Endothelial cell of umbilical vein (primary cell): ENCODE data around the gene MCC. TPM values are rescaled to one million over a fixed set of nuclear protein-coding genes. Genes with fewer than 3 reads are reported as not detected.

Source experiments
- BruUV-seq: library from RNA; stranded (reverse); fragments of 400-500 nt; replicated peaks from 2 replicates; lab custom pipeline; 2021; lab: Mats Ljungman, UMichigan
- CTCF ChIA-PET: fragments of 300-600, 350-600 bp; sonication (Branson Sonifier 250); formaldehyde crosslinking; loops from one replicate; lab custom pipeline; 2021; ENCODE audit warnings: antibody characterized with exemption, inconsistent platforms; lab: Charles Lee
- POLR2A ChIA-PET: fragments of 300-600, 350-600 bp; sonication (Branson Sonifier 250); formaldehyde crosslinking; loops from one replicate; lab custom pipeline; 2021; ENCODE audit warnings: antibody characterized with exemption, inconsistent platforms; lab: Charles Lee
- DNase-seq: peaks from one replicate; pipeline ENCODE4 v3.0.0-alpha.2; 2011; ENCODE audit warnings: low read depth, low spot score
- FAIRE-seq: peaks from 2 replicates; lab custom pipeline; 2011; peaks lifted over from hg19 to GRCh38; lab: Jason Lieb, UNC
- H2AFZ ChIP-seq: 2 replicates; pipeline ENCODE4 v1.6.0; 2012; ENCODE audit warnings: low read depth, low read length, control low read depth, inconsistent platforms
- H3K27ac ChIP-seq: 2 replicates; pipeline ENCODE4 v1.5.1; 2011; ENCODE audit warnings: low read depth, mild to moderate bottlenecking, control low read depth, low read length, moderate library complexity; ENCODE audit not compliant: insufficient read depth
- H3K27me3 ChIP-seq, 2 experiments: 2 replicates each; pipeline versions ENCODE4 v1.6.0 to v1.6.1; 2011; ENCODE audit warnings: low read length in 2 of 2, mixed read lengths in 1 of 2; ENCODE audit not compliant: control insufficient read depth in 2 of 2, insufficient read depth in 2 of 2
- H3K36me3 ChIP-seq, 2 experiments: 2 replicates in 1 of 2; 3 replicates in 1 of 2; pipeline ENCODE4 v1.5.1; 2011; ENCODE audit warnings: low read length in 2 of 2, mild to moderate bottlenecking in 1 of 2, moderate library complexity in 1 of 2; ENCODE audit not compliant: control insufficient read depth in 2 of 2, insufficient read depth in 2 of 2; ENCODE audit errors: extremely low read depth in 1 of 2
- H3K4me1 ChIP-seq: 3 replicates; pipeline ENCODE4 v1.5.1; 2011; ENCODE audit warnings: mild to moderate bottlenecking, low read length; ENCODE audit not compliant: control insufficient read depth, insufficient read depth; ENCODE audit errors: extremely low read depth
- H3K4me2 ChIP-seq: 2 replicates; pipeline ENCODE4 v1.6.1; 2011; ENCODE audit warnings: low read length, control low read depth, mixed read lengths; ENCODE audit not compliant: insufficient read depth
- H3K4me3 ChIP-seq, 3 experiments: fragments of 200-600 bp in 1 of 3; sonication (generic), shearing (Covaris generic) in 1 of 3; replicated peaks in 1 of 3; 2 replicates each; pipeline ENCODE4 v1.5.1; 2011 to 2016; ENCODE audit warnings: control low read depth in 3 of 3, low read length in 3 of 3, mild to moderate bottlenecking in 2 of 3, inconsistent platforms in 1 of 3, low read depth in 1 of 3, moderate library complexity in 1 of 3; ENCODE audit not compliant: insufficient read depth in 1 of 3
- H3K79me2 ChIP-seq: 2 replicates; pipeline ENCODE4 v1.6.0; 2012; ENCODE audit warnings: low read length, inconsistent platforms; ENCODE audit not compliant: control insufficient read depth, insufficient read depth
- H3K9ac ChIP-seq: replicated peaks from 2 replicates; pipeline ENCODE3; 2011; ENCODE audit warnings: low read length, control low read depth; ENCODE audit not compliant: insufficient read depth; ENCODE audit errors: extremely low read depth
- H3K9me1 ChIP-seq: replicated peaks from 3 replicates; pipeline ENCODE4 v1.6.0; 2011; ENCODE audit warnings: mild to moderate bottlenecking, low read length; ENCODE audit not compliant: control insufficient read depth, insufficient read depth; ENCODE audit errors: extremely low read depth
- H3K9me3 ChIP-seq: replicated peaks from 2 replicates; pipeline ENCODE4 v1.5.1; 2012; ENCODE audit warnings: low read length, inconsistent platforms; ENCODE audit not compliant: control insufficient read depth, insufficient read depth
- H4K20me1 ChIP-seq: replicated peaks from 2 replicates; pipeline ENCODE3; 2011; ENCODE audit warnings: mild to moderate bottlenecking, low read length; ENCODE audit not compliant: control insufficient read depth, insufficient read depth; ENCODE audit errors: extremely low read depth
- CTCF ChIP-seq, 2 donors: IDR thresholded peaks; 1 replicate in 1 of 2; 2 replicates in 1 of 2; pipeline ENCODE4 v1.5.1; 2011; ENCODE audit warnings: low read length in 2 of 2, mild to moderate bottlenecking in 2 of 2, moderate library complexity in 2 of 2, control low read depth in 1 of 2, inconsistent platforms in 1 of 2, low read depth in 1 of 2; ENCODE audit not compliant: insufficient read depth in 1 of 2; ENCODE audit errors: extremely low read depth in 1 of 2
- EZH2 ChIP-seq: IDR thresholded peaks from 2 replicates; pipeline ENCODE4 v1.6.1; 2012; ENCODE audit warnings: borderline replicate concordance, low read depth, mild to moderate bottlenecking, moderate library complexity, low read length, inconsistent platforms; ENCODE audit not compliant: severe bottlenecking
- FOS ChIP-seq: IDR thresholded peaks from 2 replicates; pipeline ENCODE4 v1.6.1; 2011; ENCODE audit warnings: mild to moderate bottlenecking, low read length, moderate library complexity, borderline replicate concordance; ENCODE audit not compliant: insufficient read depth
- GATA2 ChIP-seq: IDR thresholded peaks from 2 replicates; pipeline ENCODE4 v1.7.0; 2011; ENCODE audit warnings: low read depth, mild to moderate bottlenecking, moderate library complexity, mixed read lengths, low read length; ENCODE audit not compliant: insufficient read length, insufficient read depth
- JUN ChIP-seq: IDR thresholded peaks from 2 replicates; pipeline ENCODE4 v1.6.1; 2011; ENCODE audit warnings: borderline replicate concordance, low read depth; ENCODE audit not compliant: insufficient read length, insufficient read depth
- MAX ChIP-seq: IDR thresholded peaks from 2 replicates; pipeline ENCODE4 v1.6.1; 2011; ENCODE audit not compliant: insufficient read depth, insufficient read length
- MYC ChIP-seq: IDR thresholded peaks from one replicate; pipeline ENCODE4 v1.6.1; 2011; ENCODE audit warnings: mild to moderate bottlenecking, low read depth, low read length
- POLR2A ChIP-seq: IDR thresholded peaks from 2 replicates; pipeline ENCODE4 v1.6.1; 2012; ENCODE audit warnings: low read depth, mild to moderate bottlenecking, control low read depth, low read length
- POLR2AphosphoS5 ChIP-seq: IDR thresholded peaks from 2 replicates; pipeline ENCODE4 v1.6.1; 2012; ENCODE audit warnings: low read depth, mild to moderate bottlenecking, control low read depth, low read length, moderate library complexity; ENCODE audit not compliant: insufficient read depth
- dilution Hi-C: fragments of 300-500 bp; cut with MboI; formaldehyde crosslinking; loops from one replicate; pipeline ENCODE4 v1.15.0; 2019; ENCODE audit warnings: low sequenced_read_pairs; ENCODE audit not compliant: extremely low pct_ligation_motif_present
- intact Hi-C: fragments of 100-400 bp; cut with micrococcal nuclease; formaldehyde crosslinking; loops from one replicate; pipeline ENCODE4 v1.10.0; 2022
- polyA plus RNA-seq, 4 experiments: library from polyadenylated mRNA; depleted of rRNA in 3 of 4; stranded (reverse) in 3 of 4; unstranded in 1 of 4; fragments of >200 nt; gene quantifications; 2 replicates each; pipeline versions ENCODE4 v1.2.1 to v1.2.3, GENCODE V29; 2011 to 2012; ENCODE audit warnings: missing spikeins in 1 of 4
- total RNA-seq: library from RNA; stranded (reverse); gene quantifications from 2 replicates; pipeline ENCODE4 v1.2.3, GENCODE V29; 2021

The MCC gene
- total and polyA plus RNA-seq, 2 donors (not counting 3 experiments of a cell fraction or from before 2014, with no cell fraction given), result 6.9 to 27.5 TPM

- TF ChIP-seq FOS, result peak; percentile 67
- peak; percentile 16 for TF ChIP-seq POLR2A
- no peak for TF ChIP-seq POLR2AphosphoS5
- Histone ChIP-seq H3K4me1 (peaks cover 51% of the 10 kb centered on the region), H3K4me2 (no peak overlapping the region), H4K20me1 (no peaks in the 10 kb centered on the region), H3K27ac (no peak overlapping the region), H3K36me3 (peaks cover 3 to 8% of the 10 kb centered on the region in 2 experiments), H3K27me3 (no peaks in the 10 kb centered on the region), H3K9me1 (no peaks in the 10 kb centered on the region), H3K9ac (no peak overlapping the region), H3K79me2 (peaks cover 8% of the 10 kb centered on the region), H3K4me3 (no peak overlapping the region), H3K9me3 (no peaks in the 10 kb centered on the region), H2AFZ (no peak overlapping the region)
- intact Hi-C loops (no loop called here), dilution Hi-C loops (no loop called here)
- BruUV-seq, result no TSS peak
- ChIA-PET POLR2A (no interaction called here), CTCF (interaction anchor here (1.1 to 2.5 kb wide), 3 partner anchors 12 to 22 kb away, joined by 3 to 7 read pairs (median 4); no protein-coding TSS in a partner anchor)
- FAIRE-seq (peak; percentile 31), DNase-seq (peak; percentile 31)
Observed at GRCh38 chr5:113017881-113018635, 470.2 kb downstream of the MCC start.

- H3K36me3 ChIP-seq, result peaks cover 4 to 10% of the 10 kb centered on the region in 2 experiments
- no peaks in the 10 kb centered on the region for H3K9me1 ChIP-seq
- dilution Hi-C loops, result no loop called here
- H3K9me3 ChIP-seq, result no peaks in the 10 kb centered on the region
- TF ChIP-seq GATA2 (no peak), MAX (no peak), EZH2 (no peak), POLR2A (no peak), MYC (no peak), POLR2AphosphoS5 (no peak), CTCF (IDR thresholded peaks at IDR 0.05; ENCODE audit: extremely low read depth in 1 of 2, insufficient read depth in 1 of 2, low read depth in 1 of 2, low read length in 2 of 2) (no peak), JUN (no peak), FOS (no peak)
- no peak overlapping the region for H2AFZ ChIP-seq
- intact Hi-C loops, result loop anchor here (2.0 kb wide), 1 partner anchor 15 kb away; no protein-coding TSS in a partner anchor
- DNase-seq (no peak), FAIRE-seq (no peak)
- no peak overlapping the region for H3K27ac ChIP-seq
- H3K79me2 ChIP-seq, result no peaks in the 10 kb centered on the region
- no peak overlapping the region for H3K9ac ChIP-seq
- no TSS peak for BruUV-seq
- H3K4me2 ChIP-seq, result no peak overlapping the region
- CTCF ChIA-PET, result interaction anchor here (1.1 to 2.4 kb wide), 3 partner anchors 9 to 15 kb away, joined by 3 to 15 read pairs (median 4); no protein-coding TSS in a partner anchor
- H4K20me1 ChIP-seq, result no peaks in the 10 kb centered on the region
- H3K4me3 ChIP-seq, result no peak overlapping the region
- H3K27me3 ChIP-seq, result no peaks in the 10 kb centered on the region
- H3K4me1 ChIP-seq, result peaks cover 4% of the 10 kb centered on the region
- POLR2A ChIA-PET, result no interaction called here
Observed at GRCh38 chr5:113005454-113005853, 482.8 kb downstream of the MCC start.
